ENCODE measurements around the gene SMURF1.

The SMURF1 gene

GRCh38 chr7:98998821-98999725, 144.8 kb downstream of the SMURF1 start:
- no peak for DNase-seq (ENCODE audit: low spot score in 2 of 2)
- H3K9me3 ChIP-seq = no peaks in the 10 kb centered on the region
- no peaks in the 10 kb centered on the region for H3K27me3 ChIP-seq (ENCODE audit: low read depth)
- H3K4me3 ChIP-seq = no peak overlapping the region
- peaks cover 45% of the 10 kb centered on the region for H3K36me3 ChIP-seq (replicated peaks)
- in situ Hi-C loops (cut with MboI; ENCODE audit: low sequenced_read_pairs) = no loop called here
- H3K4me1 ChIP-seq = no peaks in the 10 kb centered on the region

- Histone ChIP-seq H3K9me3 (no peaks in the 10 kb centered on the region), H3K4me1 (no peaks in the 10 kb centered on the region), H3K4me3 (no peak overlapping the region), H3K36me3 (replicated peaks) (peaks cover 54% of the 10 kb centered on the region), H3K27me3 (ENCODE audit: low read depth) (no peaks in the 10 kb centered on the region)
- in situ Hi-C loops (cut with MboI; ENCODE audit: low sequenced_read_pairs) = no loop called here
- no peak for DNase-seq (ENCODE audit: low spot score in 2 of 2)
These were observed 146.1 kb downstream of the SMURF1 start for GRCh38 chr7:98997846-98998245.

GRCh38 chr7:98996150-98996552, 147.8 kb downstream of the SMURF1 start:
- DNase-seq (ENCODE audit: low spot score in 2 of 2) = no peak

GRCh38 chr7:98995523-98996149, 148.3 kb downstream of the SMURF1 start:
- H3K4me3 ChIP-seq = no peak overlapping the region
- H3K4me1 ChIP-seq = no peaks in the 10 kb centered on the region
- no peaks in the 10 kb centered on the region for H3K9me3 ChIP-seq
- H3K36me3 ChIP-seq (replicated peaks) = peaks cover 71% of the 10 kb centered on the region
- in situ Hi-C loops (cut with MboI; ENCODE audit: low sequenced_read_pairs) = no loop called here
- DNase-seq (ENCODE audit: low spot score in 2 of 2) = no peak
- no peaks in the 10 kb centered on the region for H3K27me3 ChIP-seq (ENCODE audit: low read depth)

More at GRCh38 chr7:98996150-98996552, 147.8 kb downstream of the SMURF1 start:
- H3K9me3 ChIP-seq = no peaks in the 10 kb centered on the region
- H3K4me3 ChIP-seq = no peak overlapping the region
- H3K4me1 ChIP-seq = no peaks in the 10 kb centered on the region
- H3K36me3 ChIP-seq (replicated peaks) = peaks cover 71% of the 10 kb centered on the region
- no peaks in the 10 kb centered on the region for H3K27me3 ChIP-seq (ENCODE audit: low read depth)
- in situ Hi-C loops (cut with MboI; ENCODE audit: low sequenced_read_pairs) = no loop called here

- H3K36me3 ChIP-seq (replicated peaks) = peaks cover 69% of the 10 kb centered on the region
- DNase-seq (ENCODE audit: low spot score in 2 of 2) = no peak
- no peaks in the 10 kb centered on the region for H3K9me3 ChIP-seq
- no peak overlapping the region for H3K4me3 ChIP-seq
- no peaks in the 10 kb centered on the region for H3K4me1 ChIP-seq
- in situ Hi-C loops (cut with MboI; ENCODE audit: low sequenced_read_pairs) = no loop called here
- H3K27me3 ChIP-seq (ENCODE audit: low read depth) = no peaks in the 10 kb centered on the region
These were observed 148.8 kb downstream of the SMURF1 start for GRCh38 chr7:98995111-98995510.

- no peak for DNase-seq (ENCODE audit: low spot score in 2 of 2)
- Histone ChIP-seq H3K4me3 (no peak overlapping the region), H3K36me3 (replicated peaks) (peaks cover 72% of the 10 kb centered on the region)
These were observed 149.6 kb downstream of the SMURF1 start for GRCh38 chr7:98994046-98994944.

GRCh38 chr7:98993024-98993897, 150.6 kb downstream of the SMURF1 start:
- H3K4me3 ChIP-seq = no peak overlapping the region
- no peaks in the 10 kb centered on the region for H3K27me3 ChIP-seq (ENCODE audit: low read depth)
- H3K36me3 ChIP-seq (replicated peaks) = peaks cover 76% of the 10 kb centered on the region
- H3K9me3 ChIP-seq = no peaks in the 10 kb centered on the region
- no peaks in the 10 kb centered on the region for H3K4me1 ChIP-seq
- in situ Hi-C loops (cut with MboI; ENCODE audit: low sequenced_read_pairs) = no loop called here
- no peak for DNase-seq (ENCODE audit: low spot score in 2 of 2)

More at GRCh38 chr7:98994046-98994944, 149.6 kb downstream of the SMURF1 start:
- no peaks in the 10 kb centered on the region for H3K4me1 ChIP-seq
- no peaks in the 10 kb centered on the region for H3K27me3 ChIP-seq (ENCODE audit: low read depth)
- H3K9me3 ChIP-seq = no peaks in the 10 kb centered on the region
- in situ Hi-C loops (cut with MboI; ENCODE audit: low sequenced_read_pairs) = no loop called here

GRCh38 chr7:98992076-98992475, 151.8 kb downstream of the SMURF1 start:
- Histone ChIP-seq H3K4me3 (no peak overlapping the region), H3K4me1 (no peaks in the 10 kb centered on the region), H3K36me3 (replicated peaks) (peaks cover 79% of the 10 kb centered on the region), H3K9me3 (no peaks in the 10 kb centered on the region), H3K27me3 (ENCODE audit: low read depth) (no peaks in the 10 kb centered on the region)
- in situ Hi-C loops (cut with MboI; ENCODE audit: low sequenced_read_pairs) = no loop called here
- DNase-seq (ENCODE audit: low spot score in 2 of 2) = no peak

GRCh38 chr7:98991141-98991540, 152.8 kb downstream of the SMURF1 start:
- Histone ChIP-seq H3K27me3 (ENCODE audit: low read depth) (no peaks in the 10 kb centered on the region), H3K4me3 (no peak overlapping the region), H3K36me3 (replicated peaks) (peaks cover 80% of the 10 kb centered on the region), H3K4me1 (no peaks in the 10 kb centered on the region), H3K9me3 (no peaks in the 10 kb centered on the region)
- DNase-seq (ENCODE audit: low spot score in 2 of 2) = no peak
- in situ Hi-C loops (cut with MboI; ENCODE audit: low sequenced_read_pairs) = no loop called here

GRCh38 chr7:98990356-98990755, 153.6 kb downstream of the SMURF1 start:
- Histone ChIP-seq H3K9me3 (no peaks in the 10 kb centered on the region), H3K4me3 (no peak overlapping the region), H3K4me1 (no peaks in the 10 kb centered on the region), H3K36me3 (replicated peaks) (peaks cover 81% of the 10 kb centered on the region), H3K27me3 (ENCODE audit: low read depth) (no peaks in the 10 kb centered on the region)
- in situ Hi-C loops (cut with MboI; ENCODE audit: low sequenced_read_pairs) = no loop called here
- no peak for DNase-seq (ENCODE audit: low spot score in 2 of 2)

GRCh38 chr7:98988641-98989040, 155.3 kb downstream of the SMURF1 start:
- in situ Hi-C loops (cut with MboI; ENCODE audit: low sequenced_read_pairs) = no loop called here
- H3K4me3 ChIP-seq = no peak overlapping the region
- H3K9me3 ChIP-seq = no peaks in the 10 kb centered on the region
- no peaks in the 10 kb centered on the region for H3K4me1 ChIP-seq
- DNase-seq (ENCODE audit: low spot score in 2 of 2) = no peak
- no peaks in the 10 kb centered on the region for H3K27me3 ChIP-seq (ENCODE audit: low read depth)
- H3K36me3 ChIP-seq (replicated peaks) = peaks cover 84% of the 10 kb centered on the region

- Histone ChIP-seq H3K9me3 (no peaks in the 10 kb centered on the region), H3K27me3 (ENCODE audit: low read depth) (no peaks in the 10 kb centered on the region), H3K36me3 (replicated peaks) (peaks cover 84% of the 10 kb centered on the region), H3K4me1 (no peaks in the 10 kb centered on the region), H3K4me3 (no peak overlapping the region)
- in situ Hi-C loops (cut with MboI; ENCODE audit: low sequenced_read_pairs) = no loop called here
- no peak for DNase-seq (ENCODE audit: low spot score in 2 of 2)
These were observed 158.0 kb downstream of the SMURF1 start for GRCh38 chr7:98985945-98986344.

- in situ Hi-C loops (cut with MboI; ENCODE audit: low sequenced_read_pairs) = no loop called here
- no peak for DNase-seq (ENCODE audit: low spot score in 2 of 2)
- Histone ChIP-seq H3K27me3 (ENCODE audit: low read depth) (no peaks in the 10 kb centered on the region), H3K9me3 (no peaks in the 10 kb centered on the region), H3K36me3 (replicated peaks) (peaks cover 86% of the 10 kb centered on the region), H3K4me3 (no peak overlapping the region), H3K4me1 (no peaks in the 10 kb centered on the region)
These were observed 158.5 kb downstream of the SMURF1 start for GRCh38 chr7:98985406-98985805.

Data from HAP-1 (cell line).